SK-N-SH treated with all-trans-retinoic acid at 6 μM for 48 hours (cell line): ENCODE measurements around the gene BUD23.

Source experiments
- ATAC-seq: fragments of 200-7000 bp; cut with Tn5 transposase; 3 replicates; pipeline ENCODE4 v1.9.1; 2020; ENCODE audit warnings: mild to moderate bottlenecking, moderate library complexity
- BACH2 ChIP-seq: fragments of 250-450 bp; sonication (Bioruptor Pico); IDR thresholded peaks from 2 replicates; pipeline ENCODE4 v1.9.0; 2021; ENCODE audit warnings: mild to moderate bottlenecking, borderline replicate concordance
- CREB5 ChIP-seq: fragments of 250-450 bp; sonication (Bioruptor Pico); IDR thresholded peaks from 2 replicates; pipeline ENCODE4 v1.5.1; 2020; ENCODE audit warnings: low read depth, mild to moderate bottlenecking, moderate library complexity
- CSDC2 ChIP-seq: fragments of 250-450 bp; sonication (Bioruptor Pico); IDR thresholded peaks from 2 replicates; pipeline ENCODE4 v1.5.0; 2020; ENCODE audit warnings: mild to moderate bottlenecking, moderate library complexity
- CSRNP3 ChIP-seq: fragments of 250-450 bp; sonication (Bioruptor Pico); IDR thresholded peaks from 2 replicates; pipeline ENCODE4 v1.5.1; 2021; ENCODE audit warnings: mild to moderate bottlenecking, moderate library complexity
- ESRRG ChIP-seq: fragments of 250-450 bp; sonication (Bioruptor Pico); IDR thresholded peaks from 2 replicates; pipeline ENCODE4 v1.6.1; 2021; ENCODE audit warnings: mild to moderate bottlenecking
- GLIS3 ChIP-seq: fragments of 250-450 bp; sonication (Bioruptor Pico); IDR thresholded peaks from 2 replicates; pipeline ENCODE4 v1.5.0; 2020; ENCODE audit warnings: mild to moderate bottlenecking, moderate library complexity
- ISL1 ChIP-seq: fragments of 250-450 bp; sonication (Bioruptor Pico); IDR thresholded peaks from 2 replicates; pipeline ENCODE4 v2.1.2; 2022; ENCODE audit warnings: mild to moderate bottlenecking, moderate library complexity
- PATZ1 ChIP-seq: fragments of 250-450 bp; sonication (Bioruptor Pico); IDR thresholded peaks from 2 replicates; pipeline ENCODE4 v1.8.0; 2020; ENCODE audit warnings: mild to moderate bottlenecking, moderate library complexity, borderline replicate concordance
- POU6F1 ChIP-seq: fragments of 250-450 bp; sonication (Bioruptor Pico); IDR thresholded peaks from 2 replicates; pipeline ENCODE4 v1.8.0; 2021; ENCODE audit warnings: low read depth, mild to moderate bottlenecking, moderate library complexity, borderline replicate concordance
- PPARA ChIP-seq: fragments of 250-450 bp; sonication (Bioruptor Pico); IDR thresholded peaks from 2 replicates; pipeline ENCODE4 v1.5.0; 2020; ENCODE audit warnings: mild to moderate bottlenecking, borderline replicate concordance
- RARB ChIP-seq: fragments of 250-450 bp; sonication (Bioruptor Pico); IDR thresholded peaks from 2 replicates; pipeline ENCODE4 v1.8.0; 2021; ENCODE audit warnings: mild to moderate bottlenecking, moderate library complexity
- SNAI2 ChIP-seq: fragments of 250-450 bp; sonication (Bioruptor Pico); IDR thresholded peaks from 2 replicates; pipeline ENCODE4 v1.5.0; 2020; ENCODE audit warnings: mild to moderate bottlenecking, moderate library complexity
- TCF4 ChIP-seq: fragments of 250-450 bp; sonication (Bioruptor Pico); IDR thresholded peaks from 2 replicates; pipeline ENCODE4 v1.8.0; 2021; ENCODE audit warnings: mild to moderate bottlenecking, moderate library complexity, borderline replicate concordance
- TOX ChIP-seq: fragments of 250-450 bp; sonication (Bioruptor Pico); IDR thresholded peaks from 2 replicates; pipeline ENCODE4 v1.8.0; 2021; ENCODE audit warnings: mild to moderate bottlenecking, moderate library complexity, borderline replicate concordance
- TSHZ2 ChIP-seq: fragments of 250-450 bp; sonication (Bioruptor Pico); IDR thresholded peaks from 2 replicates; pipeline ENCODE4 v1.5.0; 2020; ENCODE audit warnings: mild to moderate bottlenecking, moderate library complexity
- ZC3H10 ChIP-seq: fragments of 250-450 bp; sonication (Bioruptor Pico); IDR thresholded peaks from 2 replicates; pipeline ENCODE4 v1.5.1; 2021; ENCODE audit warnings: mild to moderate bottlenecking, moderate library complexity
- ZFP30 ChIP-seq: fragments of 450-650 bp; formaldehyde crosslinking; IDR thresholded peaks from 2 replicates; pipeline ENCODE4 v1.5.0; 2022; ENCODE audit warnings: mild to moderate bottlenecking, moderate library complexity
- ZNF565 ChIP-seq: fragments of 450-650 bp; formaldehyde crosslinking; conservative IDR thresholded peaks from 2 replicates; pipeline ENCODE4 v1.5.0; 2020; ENCODE audit warnings: low read depth, mild to moderate bottlenecking, moderate library complexity
- ZNF70 ChIP-seq: fragments of 450-650 bp; formaldehyde crosslinking; IDR thresholded peaks from 2 replicates; pipeline ENCODE4 v1.5.0; 2020; ENCODE audit warnings: mild to moderate bottlenecking, moderate library complexity
- ZNF8 ChIP-seq: fragments of 450-650 bp; formaldehyde crosslinking; IDR thresholded peaks from 2 replicates; pipeline ENCODE4 v1.5.0; 2020; ENCODE audit warnings: mild to moderate bottlenecking, moderate library complexity

The BUD23 gene

GRCh38 chr7:73727952-73728351 is 44.6 kb downstream of the BUD23 start (continued):
- TF ChIP-seq CREB5, result no peak
- no peak for TF ChIP-seq ESRRG (CRISPR knock-in tag)
- no peak for TF ChIP-seq POU6F1 (CRISPR knock-in tag)
- TF ChIP-seq, all 23 proteins: peak for 0

- TF ChIP-seq ZNF565 (CRISPR knock-in tag) (no peak), CSRNP3 (no peak), ZNF8 (CRISPR knock-in tag) (no peak), POU6F1 (CRISPR knock-in tag) (no peak), TSHZ2 (no peak), CSDC2 (CRISPR knock-in tag) (no peak), TOX (CRISPR knock-in tag) (no peak), ISL1 (CRISPR knock-in tag) (no peak), RARB (CRISPR knock-in tag) (no peak), ZNF70 (CRISPR knock-in tag) (no peak), ZFP30 (CRISPR knock-in tag) (no peak), ZC3H10 (CRISPR knock-in tag) (no peak), GLIS3 (CRISPR knock-in tag) (no peak), SNAI2 (CRISPR knock-in tag) (no peak), TCF4 (CRISPR knock-in tag) (no peak), PATZ1 (CRISPR knock-in tag) (no peak), BACH2 (CRISPR knock-in tag) (no peak), PPARA (CRISPR knock-in tag) (no peak)
- TF ChIP-seq, all 23 proteins: peak for 0
- no peak for ATAC-seq
Measured at GRCh38 chr7:73728551-73728950, 45.2 kb downstream of the BUD23 start.

- ATAC-seq, result no peak
- no peak for TF ChIP-seq ZNF8 (CRISPR knock-in tag)
- no peak for TF ChIP-seq PATZ1 (CRISPR knock-in tag)
- TF ChIP-seq TOX (CRISPR knock-in tag), result no peak
- TF ChIP-seq, all 23 proteins: peak for 0
Measured at GRCh38 chr7:73730485-73730884, 47.1 kb downstream of the BUD23 start.
